HuH-7 (cell line): ENCODE results near the gene CEP192.
"Not testable (repeated sequence)": the region's sequence is repeated elsewhere in the genome, so short reads cannot be mapped to it uniquely, and the experiment has no call there.

Experiments used
- DNase-seq: peaks from one replicate; pipeline ENCODE4 v3.0.0; 2011; ENCODE audit warnings: low spot score

CEP192 gene

GRCh38 chr18:12990967-12991820 lies at the start of gene CEP192:
CEP192 (plus strand) TSS chr18:12991362; CDS start chr18:12999425, 8,063 bp downstream.
- DNase-seq: peak; percentile 99

GRCh38 chr18:12943215-12943614 lies 47.9 kb upstream of the CEP192 start:
- no peak for DNase-seq

- DNase-seq: no peak
These were observed 46.5 kb upstream of the CEP192 start for GRCh38 chr18:12944709-12945108.

GRCh38 chr18:12946549-12947284 lies 44.4 kb upstream of the CEP192 start:
- peak; percentile 64 for DNase-seq

- DNase-seq: peak; percentile 98
These were observed 43.7 kb upstream of the CEP192 start, which contains the start of gene SEH1L for GRCh38 chr18:12947285-12948049. SEH1L (plus strand) TSS chr18:12948011; CDS start chr18:12948122, 111 bp downstream.

- DNase-seq: peak; percentile 92
These were observed 42.9 kb upstream of the CEP192 start for GRCh38 chr18:12948050-12948804.

- DNase-seq: no peak
These were observed 32.7 kb upstream of the CEP192 start for GRCh38 chr18:12958478-12958877.

- no peak for DNase-seq
These were observed 30.8 kb upstream of the CEP192 start for GRCh38 chr18:12960395-12960794.

GRCh38 chr18:12960853-12961397 lies 30.2 kb upstream of the CEP192 start:
- no peak for DNase-seq

GRCh38 chr18:12963069-12963468 lies 28.1 kb upstream of the CEP192 start:
- DNase-seq: no peak

GRCh38 chr18:12968115-12968514 lies 23.0 kb upstream of the CEP192 start:
- DNase-seq: no peak

- DNase-seq: no peak
These were observed 22.5 kb upstream of the CEP192 start for GRCh38 chr18:12968619-12969018.

- no peak for DNase-seq
These were observed 17.5 kb upstream of the CEP192 start for GRCh38 chr18:12973562-12974213.

- no peak for DNase-seq
These were observed 15.7 kb upstream of the CEP192 start for GRCh38 chr18:12975488-12975887.

GRCh38 chr18:12976305-12976704 lies 14.9 kb upstream of the CEP192 start:
- DNase-seq: no peak

GRCh38 chr18:12980065-12980464 lies 11.1 kb upstream of the CEP192 start:
- not testable (repeated sequence) for DNase-seq

GRCh38 chr18:12989397-12990122 lies 1.6 kb upstream of the CEP192 start:
- DNase-seq: no peak

- no peak for DNase-seq
These were observed 1.1 kb upstream of the CEP192 start for GRCh38 chr18:12990123-12990475.

GRCh38 chr18:12990641-12990966 lies 558 bp upstream of the CEP192 start:
- DNase-seq: no peak

GRCh38 chr18:12991821-12992179 lies 638 bp downstream of the CEP192 start:
- no peak for DNase-seq
